GM21390 (cell line): Measurements from ENCODE around the gene CRK.

Source experiments
- ATAC-seq: cut with Tn5 transposase; IDR thresholded peaks from one replicate; pipeline ENCODE4 v1.9.1; 2021; ENCODE audit not compliant: unreplicated experiment

CRK gene

DNA sequence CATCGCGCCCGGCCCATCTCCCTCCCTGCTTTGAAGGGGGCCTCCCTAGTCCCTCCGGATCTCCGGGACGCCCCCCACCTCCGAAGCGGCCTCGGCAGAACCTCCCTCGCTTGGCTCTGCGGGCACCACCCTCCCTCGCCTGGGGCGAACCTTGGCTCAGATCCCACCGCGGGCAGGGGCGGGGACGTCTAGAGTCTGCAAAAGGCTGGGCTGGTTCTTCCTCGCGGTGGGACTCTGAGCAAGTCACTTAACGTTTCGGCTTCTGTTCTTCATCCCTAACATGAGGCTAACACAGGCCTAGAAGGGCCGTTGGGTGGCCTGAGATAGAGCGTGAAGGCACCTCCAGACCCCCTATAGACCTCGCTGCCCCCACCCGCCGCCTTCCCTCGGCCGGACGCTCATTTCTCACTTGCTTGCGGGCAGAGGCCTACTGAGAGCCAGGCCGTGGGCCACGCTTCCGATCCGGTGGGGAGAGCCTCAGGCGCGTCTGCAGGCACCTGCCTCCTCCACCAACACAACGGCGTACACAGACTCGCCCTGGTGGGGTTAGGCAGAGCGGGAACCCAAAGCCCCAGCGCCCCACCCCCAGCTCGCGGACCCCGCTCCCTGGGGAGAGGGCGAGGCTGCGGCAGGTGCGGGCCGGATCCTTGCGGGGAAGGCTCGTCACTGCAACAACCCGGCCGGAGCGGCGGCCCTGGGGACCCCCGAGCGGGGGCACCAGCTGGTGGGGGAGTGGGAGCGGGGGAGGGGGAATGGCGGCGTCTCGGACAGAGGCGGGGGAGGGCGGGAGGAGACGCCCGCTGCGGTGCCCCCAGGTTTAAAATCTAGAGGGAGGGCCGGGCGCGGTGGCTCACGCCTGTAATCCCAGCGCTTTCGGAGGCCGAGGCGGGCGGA is 31.0 kb upstream of the CRK start:
- ATAC-seq, result no peak

DNA sequence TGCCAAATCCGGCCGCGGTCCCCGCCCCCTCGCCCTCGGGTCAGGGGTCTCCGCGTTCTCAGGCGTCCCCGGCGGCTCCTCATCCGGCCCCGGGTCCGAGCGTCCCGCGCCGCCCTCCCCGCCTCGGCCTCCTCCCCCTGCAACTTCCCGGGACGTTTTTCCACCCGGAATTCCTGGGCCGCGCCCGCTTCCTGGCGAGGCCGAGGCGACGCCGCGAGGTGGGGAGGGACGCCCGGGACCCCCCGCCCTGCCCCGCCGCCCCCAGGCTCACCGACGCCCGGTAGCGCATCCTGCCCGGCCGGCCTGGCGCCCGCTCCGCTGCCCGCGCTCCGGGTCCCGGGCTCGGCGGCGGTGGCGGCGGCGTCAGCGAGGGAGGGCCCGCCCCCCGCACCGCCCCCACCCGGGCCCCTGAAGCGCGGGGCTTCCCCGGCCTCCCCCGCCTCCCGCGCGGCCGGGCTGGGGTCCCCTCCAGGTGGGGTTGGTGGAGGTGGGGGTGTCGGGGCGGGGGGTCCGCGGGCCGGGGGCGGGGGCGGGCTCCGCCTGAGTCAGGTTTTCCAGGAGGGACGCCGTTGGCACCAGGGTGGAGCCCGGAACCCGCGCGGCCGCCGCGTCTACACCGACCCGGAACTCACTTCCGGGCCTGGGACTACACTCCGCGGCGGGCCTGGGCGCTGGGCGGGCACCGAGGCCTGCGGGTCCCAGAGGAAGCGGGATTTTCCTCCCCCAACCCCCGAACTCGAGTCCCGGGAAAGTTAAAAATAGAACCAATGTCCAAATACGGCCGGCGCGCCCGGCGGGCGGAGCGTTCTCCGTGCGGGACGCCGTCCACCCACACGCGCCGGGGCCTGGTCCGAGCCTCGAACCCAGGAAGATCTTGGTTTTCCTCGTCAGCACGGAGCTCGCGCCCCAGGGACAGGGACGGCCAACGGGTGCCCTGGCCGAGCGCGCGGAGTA is 29.7 kb upstream of the CRK start:
- ATAC-seq, result no peak

- peak; percentile 32 for ATAC-seq
These were observed 28.8 kb upstream of the CRK start for GRCh38 chr17:1484676-1485422.

GRCh38 chr17:1484060-1484535 is 28.1 kb upstream of the CRK start:
- ATAC-seq, result no peak

DNA sequence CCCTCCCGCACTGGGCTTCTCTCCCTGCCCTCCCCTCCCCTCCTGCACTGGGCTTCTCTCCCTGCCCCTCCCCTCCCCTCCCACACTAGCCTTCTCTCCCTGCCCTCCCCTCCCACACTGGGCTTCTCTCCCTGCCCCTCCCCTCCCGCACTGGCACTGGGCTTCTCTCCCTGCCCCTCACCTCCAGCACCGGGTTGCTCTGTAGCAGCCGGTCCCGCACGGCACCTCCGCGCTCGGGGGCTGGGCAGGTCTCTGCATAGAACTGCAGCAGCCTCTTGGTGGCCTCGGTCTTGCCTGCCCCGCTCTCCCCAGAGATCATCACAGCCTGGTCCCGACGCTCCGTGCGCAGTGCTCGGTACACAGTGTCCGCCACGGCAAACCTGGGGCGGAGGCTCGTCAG is 26.6 kb upstream of the CRK start:
- ATAC-seq, result no peak

DNA sequence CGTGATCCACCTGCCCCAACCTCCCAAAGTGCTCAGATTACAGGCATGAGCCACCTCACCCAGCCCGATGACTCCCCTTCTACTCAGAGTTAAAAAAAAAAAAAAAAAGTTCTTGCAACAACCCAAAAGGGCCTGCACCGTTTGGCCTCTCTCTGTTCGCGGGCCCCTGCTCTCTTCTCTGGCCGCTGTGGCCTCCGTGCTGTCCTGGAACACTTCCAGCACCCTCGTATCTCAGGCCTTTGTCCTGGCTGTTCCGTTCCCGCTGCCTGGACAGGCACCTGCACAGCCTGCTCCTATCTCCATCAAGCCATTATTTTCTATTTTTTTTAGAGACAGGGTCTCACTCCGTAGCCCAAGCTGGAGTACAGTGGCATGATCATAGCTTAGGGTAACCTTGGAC is 25.7 kb upstream of the CRK start:
- no peak for ATAC-seq

GRCh38 chr17:1480747-1481465 is 24.9 kb upstream of the CRK start:
- ATAC-seq, result no peak

- no peak for ATAC-seq
These were observed 22.4 kb upstream of the CRK start for GRCh38 chr17:1478418-1478817.

DNA sequence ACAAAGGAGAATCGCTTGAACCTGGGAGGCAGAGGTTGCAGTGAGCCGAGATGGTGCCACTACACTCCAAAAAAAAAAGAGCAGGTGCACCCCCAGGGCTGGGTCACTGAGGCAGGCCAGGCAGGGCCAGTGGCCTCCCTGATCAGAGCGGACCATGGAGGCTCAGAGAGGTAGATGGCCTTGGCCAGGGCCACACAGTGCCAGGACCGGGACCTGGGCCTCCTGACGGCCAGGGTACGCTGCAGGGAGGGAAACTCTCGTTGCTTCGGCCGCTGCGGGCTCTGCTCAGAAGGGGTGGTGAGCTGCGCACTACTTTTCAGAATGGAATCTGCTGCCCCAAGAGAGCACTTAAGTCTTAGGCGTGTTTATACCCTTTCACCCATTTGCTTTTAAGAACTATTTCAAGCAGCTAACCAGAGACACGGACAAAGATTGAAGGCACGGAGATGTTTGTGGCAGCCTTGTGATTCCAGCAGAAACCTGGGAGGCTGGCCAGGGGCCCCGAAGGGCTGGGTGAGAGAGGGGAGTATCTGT is 19.4 kb upstream of the CRK start:
- no peak for ATAC-seq

- peak; percentile 52 for ATAC-seq
These were observed 18.6 kb upstream of the CRK start for GRCh38 chr17:1474402-1475189.

DNA sequence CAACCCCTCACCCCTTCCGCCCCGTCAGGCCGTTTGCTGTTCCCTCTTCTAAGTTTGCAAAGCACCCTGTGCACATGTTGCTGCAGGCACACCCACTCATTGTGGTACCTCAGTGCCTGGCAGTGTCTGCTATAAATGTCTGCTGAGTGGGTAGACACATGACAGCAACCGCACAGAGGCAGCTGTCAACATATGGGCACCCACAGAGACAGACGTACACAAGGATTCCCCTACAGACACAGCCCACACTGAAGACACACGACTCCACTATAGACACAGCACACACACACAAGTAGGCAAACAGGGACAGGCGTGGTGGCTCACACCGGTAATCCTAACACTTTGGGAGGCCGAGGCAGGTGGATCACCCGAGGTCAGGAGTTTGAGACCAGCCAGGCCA is 17.8 kb upstream of the CRK start:
- ATAC-seq, result no peak

DNA sequence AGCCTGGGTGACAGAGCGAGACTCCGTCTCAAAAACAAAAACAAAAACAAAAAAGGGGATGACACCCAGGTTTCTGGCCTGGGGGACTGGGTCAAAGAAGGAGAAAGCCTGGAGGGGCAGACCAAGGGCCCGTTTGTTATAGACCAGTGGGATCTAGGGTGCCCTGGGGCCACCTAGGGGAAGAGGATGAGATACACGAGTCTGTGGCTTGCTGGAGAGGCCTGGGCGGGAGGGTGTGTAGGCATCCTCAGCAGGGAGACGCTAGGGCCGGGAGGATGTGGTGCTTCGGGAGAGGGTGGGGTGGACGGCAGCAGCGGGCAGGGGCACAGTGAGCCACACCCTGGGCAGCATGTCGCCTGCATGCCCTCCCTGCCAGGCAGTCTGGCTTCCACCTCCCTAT is 17.1 kb upstream of the CRK start:
- ATAC-seq, result no peak

- no peak for ATAC-seq
These were observed 16.1 kb upstream of the CRK start for GRCh38 chr17:1471911-1472821.

DNA sequence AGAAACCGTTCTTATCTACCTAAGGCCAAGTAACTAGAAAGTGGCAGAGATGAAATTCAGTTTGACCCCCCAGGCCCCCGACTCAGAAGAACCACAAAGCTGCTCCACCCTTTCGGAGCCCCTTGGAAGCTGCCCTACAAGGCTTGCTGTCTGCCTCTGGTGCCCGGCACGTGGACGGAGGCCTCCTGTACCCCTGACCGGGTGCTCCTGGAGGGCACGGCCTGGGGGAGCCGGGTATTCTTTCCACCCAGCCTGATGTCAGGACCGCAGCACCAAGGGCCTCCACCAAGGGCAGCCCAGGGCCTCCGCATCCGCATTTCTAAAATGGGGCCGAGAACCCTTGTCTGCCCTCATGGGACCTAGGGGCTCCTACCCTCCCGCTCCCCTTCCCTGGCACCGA is 15.5 kb upstream of the CRK start:
- ATAC-seq, result no peak

DNA sequence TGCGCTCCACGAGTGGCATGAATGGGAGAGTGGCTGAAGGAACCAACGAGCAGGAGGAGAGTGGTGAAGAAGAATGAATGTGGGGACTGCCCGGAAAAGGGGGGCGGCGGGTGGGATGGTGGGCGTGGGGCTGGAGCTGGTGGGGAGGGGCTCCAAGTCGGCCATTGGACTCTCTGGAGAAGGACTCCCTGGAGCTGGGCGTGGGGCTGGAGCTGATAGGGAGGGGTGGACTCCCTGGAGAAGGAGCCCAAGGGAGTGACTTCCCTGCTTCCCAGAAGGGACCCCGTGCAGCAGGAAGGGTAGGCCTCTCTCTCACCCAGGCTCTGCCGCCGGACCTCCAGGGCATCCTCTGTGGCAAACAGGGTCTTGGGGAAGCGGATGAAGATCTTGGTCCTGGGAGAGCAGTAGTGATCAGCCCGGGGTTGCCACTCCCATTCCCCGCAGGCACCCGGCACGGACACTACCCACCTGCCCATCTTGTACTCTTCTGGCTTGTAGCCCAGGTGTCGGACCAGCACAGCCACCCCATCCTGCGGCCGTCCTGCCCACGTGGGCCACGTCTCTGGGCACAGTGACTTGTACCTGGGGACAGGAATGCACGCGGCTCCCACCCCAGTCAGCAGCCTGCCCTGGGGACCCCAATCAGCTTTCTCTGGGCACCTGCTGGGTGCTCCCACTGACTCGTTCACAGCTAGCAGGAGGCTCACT is 14.9 kb upstream of the CRK start:
- ATAC-seq, result no peak

DNA sequence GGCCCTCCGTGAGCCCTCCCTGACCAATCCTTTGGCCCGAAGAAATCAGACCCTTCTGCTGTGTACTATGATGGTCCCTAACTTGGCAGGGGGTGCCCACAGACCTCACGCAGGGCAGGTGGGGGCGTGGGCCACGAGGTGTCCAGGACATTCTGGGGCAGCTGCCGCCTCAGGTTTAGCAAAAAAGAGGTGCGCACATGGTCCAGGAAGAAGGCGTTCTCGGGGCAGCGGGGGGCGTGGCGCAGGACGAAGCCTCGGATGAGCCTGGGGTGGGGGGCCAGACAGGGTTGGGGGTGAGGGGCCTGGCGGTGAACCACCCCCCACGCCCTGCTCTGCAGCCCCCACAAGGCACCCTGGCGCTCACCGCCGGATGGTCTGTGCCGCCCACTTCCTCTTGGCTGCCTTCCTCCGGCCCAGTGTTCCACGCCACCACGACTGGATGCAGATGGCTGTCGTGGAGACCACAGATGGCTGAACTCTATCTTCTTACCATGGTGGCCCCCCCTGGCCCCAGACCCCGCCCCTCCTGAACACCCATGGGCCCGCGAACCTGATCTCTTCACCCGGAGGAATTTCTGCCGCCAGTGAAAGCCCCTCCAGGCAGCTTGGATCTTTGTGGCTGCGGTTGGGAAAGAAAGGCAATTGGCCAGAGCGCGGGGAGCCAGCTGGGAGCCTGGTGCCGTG is 14.2 kb upstream of the CRK start:
- ATAC-seq, result no peak

- ATAC-seq, result no peak
These were observed 13.3 kb upstream of the CRK start for GRCh38 chr17:1469231-1469852.
